HFFc6 (cell line): ENCODE results near the gene TIPRL. TPM values are rescaled to one million over a fixed set of nuclear protein-coding genes. Genes with fewer than 3 reads are reported as not detected.
A peak's percentile ranks its signal among the peaks of the same experiment; 100 is the strongest.

Experiments
- DNase-seq: peaks from one replicate; pipeline ENCODE4 v3.0.0-alpha.2; 2018
- H3K27ac Mint-ChIP-seq: 2 replicates; pipeline ENCODE4 v1.8.0; 2020; ENCODE audit warnings: mild to moderate bottlenecking, mixed read lengths
- H3K27me3 Mint-ChIP-seq: 2 replicates; pipeline ENCODE4 v1.8.0; 2021; ENCODE audit warnings: mild to moderate bottlenecking, moderate library complexity, mixed read lengths; ENCODE audit not compliant: insufficient read depth
- H3K36me3 Mint-ChIP-seq: 2 replicates; pipeline ENCODE4 v1.8.0; 2021; ENCODE audit warnings: low read depth, mixed read lengths
- H3K4me1 Mint-ChIP-seq: 2 replicates; pipeline ENCODE4 v1.8.0; 2020; ENCODE audit warnings: low read depth, mixed read lengths
- H3K4me3 Mint-ChIP-seq: 2 replicates; pipeline ENCODE4 v1.8.0; 2020; ENCODE audit warnings: mild to moderate bottlenecking, moderate library complexity, mixed read lengths
- H3K9me3 Mint-ChIP-seq: 2 replicates; pipeline ENCODE4 v1.8.0; 2020; ENCODE audit warnings: mild to moderate bottlenecking, mixed read lengths
- CTCF ChIP-seq: fragments of 200-600 bp; sonication (generic); IDR thresholded peaks from 2 replicates; pipeline ENCODE4 v1.5.0; 2021; ENCODE audit warnings: antibody characterized with exemption, mild to moderate bottlenecking
- total RNA-seq, 6 experiments: library from RNA; stranded (reverse); fragmentation: NEBNext Ultra II Directional; extraction: Animal tissue kit (Norgen Biotek cat#: 25700); gene quantifications; 2 replicates in 1 of 6; 3 replicates in 5 of 6; pipeline ENCODE4 v1.2.3, GENCODE V29; 2021

Gene TIPRL
- total RNA-seq, 6 experiments from 2014 or later: 38.8 to 46.2 (median 44.2) TPM

- DNase-seq: no peak
- no peaks in the 10 kb centered on the region for H3K9me3 Mint-ChIP-seq
- no peaks in the 10 kb centered on the region for H3K27me3 Mint-ChIP-seq
- TF ChIP-seq CTCF: peak; percentile 21; the same call in 1 of the 2 replicates
- peak overlapping the region; percentile 90 for H3K4me3 Mint-ChIP-seq
- H3K36me3 Mint-ChIP-seq: peaks cover 4% of the 10 kb centered on the region; the same call in 1 of the 2 replicates
- H3K27ac Mint-ChIP-seq: peak overlapping the region; percentile 42
- peaks cover 36% of the 10 kb centered on the region for H3K4me1 Mint-ChIP-seq
Observed at GRCh38 chr1:168135921-168136708, 42.6 kb upstream of the TIPRL start.

GRCh38 chr1:168136709-168137514, 41.9 kb upstream of the TIPRL start, which contains the start of gene GPR161:
TSS of gene GPR161 (minus strand) at chr1:168136930. CDS start at chr1:168104850, 32,080 bp downstream.
- H3K9me3 Mint-ChIP-seq: no peaks in the 10 kb centered on the region
- no peaks in the 10 kb centered on the region; the same call in 1 of the 2 replicates for H3K27me3 Mint-ChIP-seq
- TF ChIP-seq CTCF: no peak
- peak within 1 kb of the TSS; percentile 93 for H3K27ac Mint-ChIP-seq
- peaks cover 36% of the 10 kb centered on the region for H3K4me1 Mint-ChIP-seq
- H3K4me3 Mint-ChIP-seq: peak within 1 kb of the TSS; percentile 100
- peaks cover 4% of the 10 kb centered on the region; the same call in 1 of the 2 replicates for H3K36me3 Mint-ChIP-seq
- DNase-seq: peak; percentile 28

GRCh38 chr1:168137515-168137821, 41.3 kb upstream of the TIPRL start:
- Mint-ChIP-seq H3K36me3 (peaks cover 4% of the 10 kb centered on the region; the same call in 1 of the 2 replicates), H3K4me1 (peaks cover 36% of the 10 kb centered on the region), H3K27ac (peak overlapping the region; percentile 93), H3K9me3 (no peaks in the 10 kb centered on the region), H3K4me3 (peak overlapping the region; percentile 100), H3K27me3 (no peaks in the 10 kb centered on the region; the same call in 1 of the 2 replicates)
- TF ChIP-seq CTCF: no peak
- DNase-seq: no peak

- Mint-ChIP-seq H3K4me3 (peak overlapping the region; percentile 100), H3K36me3 (peaks cover 4% of the 10 kb centered on the region; the same call in 1 of the 2 replicates), H3K27ac (no peak overlapping the region), H3K4me1 (peaks cover 36% of the 10 kb centered on the region), H3K27me3 (no peaks in the 10 kb centered on the region; the same call in 1 of the 2 replicates), H3K9me3 (no peaks in the 10 kb centered on the region)
- DNase-seq: peak; percentile 8
- TF ChIP-seq CTCF: no peak
Observed at GRCh38 chr1:168138134-168138533, 40.6 kb upstream of the TIPRL start.

- no peak for DNase-seq
- no peak overlapping the region for H3K4me3 Mint-ChIP-seq
- H3K4me1 Mint-ChIP-seq: peaks cover 34% of the 10 kb centered on the region
- no peaks in the 10 kb centered on the region for H3K9me3 Mint-ChIP-seq
- H3K36me3 Mint-ChIP-seq: peaks cover 4% of the 10 kb centered on the region; the same call in 1 of the 2 replicates
- TF ChIP-seq CTCF: no peak
- no peaks in the 10 kb centered on the region; the same call in none of the 2 replicates for H3K27me3 Mint-ChIP-seq
- H3K27ac Mint-ChIP-seq: no peak overlapping the region
Observed at GRCh38 chr1:168139070-168139469, 39.7 kb upstream of the TIPRL start.
